Upper lobe of right lung (tissue), 1 donor: ENCODE measurements around the gene NACA. TPM values are rescaled to one million over a fixed set of nuclear protein-coding genes. Genes with fewer than 3 reads are reported as not detected.
A peak's percentile ranks its signal among the peaks of the same experiment; 100 is the strongest.

ENCODE experiments used
- ATAC-seq: fragments of 200-7000 bp; cut with Tn5 transposase; one replicate; pipeline ENCODE4 v1.9.1; 2020; ENCODE audit warnings: mild to moderate bottlenecking, moderate library complexity
- DNase-seq: peaks from one replicate; pipeline ENCODE4 v3.0.0-alpha.2; 2020
- H3K27ac ChIP-seq: fragments of 200-600 bp; one replicate; pipeline ENCODE4 v1.8.0; 2022
- H3K27me3 ChIP-seq: fragments of 200-600 bp; one replicate; pipeline ENCODE4 v1.8.0; 2022; ENCODE audit warnings: mild to moderate bottlenecking
- H3K36me3 ChIP-seq: fragments of 200-600 bp; one replicate; pipeline ENCODE4 v1.8.0; 2022
- H3K4me1 ChIP-seq: fragments of 200-600 bp; one replicate; pipeline ENCODE4 v1.8.0; 2022
- H3K4me3 ChIP-seq: fragments of 200-600 bp; one replicate; pipeline ENCODE4 v1.8.0; 2022; ENCODE audit warnings: mild to moderate bottlenecking
- H3K9me3 ChIP-seq: fragments of 200-600 bp; one replicate; pipeline ENCODE4 v1.8.0; 2022
- CTCF ChIP-seq: fragments of 200-600 bp; IDR thresholded peaks from one replicate; pipeline ENCODE4 v1.8.0; 2022; ENCODE audit warnings: antibody characterized with exemption
- intact Hi-C: fragments of 100-400 bp; cut with DNase I; formaldehyde crosslinking; loops from one replicate; pipeline ENCODE4 v1.11.0; 2022
- total RNA-seq: library from RNA; stranded (reverse); fragmentation: NEBNext Ultra II Directional; extraction: Animal tissue kit (Norgen Biotek cat#: 25700); gene quantifications from one replicate; pipeline ENCODE4 v1.2.1, GENCODE V29; 2021
- donor health status: DM: no; HTN: yes; CAD: no; lungs with severe emphysema.

The NACA gene
- total RNA-seq, 1 donor from 2014 or later = 665 TPM

GRCh38 chr12:56671608-56672007, 53.5 kb downstream of the NACA start:
- no peak for TF ChIP-seq CTCF
- Histone ChIP-seq H3K27me3 (no peaks in the 10 kb centered on the region), H3K4me1 (no peaks in the 10 kb centered on the region), H3K4me3 (no peak overlapping the region), H3K9me3 (no peaks in the 10 kb centered on the region), H3K27ac (no peak overlapping the region), H3K36me3 (peaks cover 66% of the 10 kb centered on the region)
- intact Hi-C loops = no loop called here
- no peak for DNase-seq
- no peak for ATAC-seq

GRCh38 chr12:56670836-56671235, 54.3 kb downstream of the NACA start:
- Histone ChIP-seq H3K36me3 (peaks cover 73% of the 10 kb centered on the region), H3K4me3 (no peak overlapping the region), H3K4me1 (no peaks in the 10 kb centered on the region), H3K9me3 (no peaks in the 10 kb centered on the region), H3K27ac (no peak overlapping the region), H3K27me3 (no peaks in the 10 kb centered on the region)
- no peak for DNase-seq
- no peak for TF ChIP-seq CTCF
- peak; percentile 50 for ATAC-seq
- intact Hi-C loops = no loop called here

GRCh38 chr12:56668197-56668457, 57.0 kb downstream of the NACA start:
- H3K4me1 ChIP-seq = no peaks in the 10 kb centered on the region
- DNase-seq (no peak), ATAC-seq (no peak)
- intact Hi-C loops = no loop called here
- TF ChIP-seq CTCF = no peak
- no peak overlapping the region for H3K4me3 ChIP-seq
- peaks cover 100% of the 10 kb centered on the region for H3K36me3 ChIP-seq
- no peaks in the 10 kb centered on the region for H3K9me3 ChIP-seq
- H3K27me3 ChIP-seq = no peaks in the 10 kb centered on the region
- no peak overlapping the region for H3K27ac ChIP-seq

Other genes with a start within 250 kb of the NACA start
- gene GLS2, start 237.1 kb downstream of the NACA start, total RNA-seq = 5.5 TPM
- 142 TPM for gene RBMS2, start 203.5 kb downstream of the NACA start, total RNA-seq
- 98.5 TPM for gene BAZ2A, start 95.0 kb downstream of the NACA start, total RNA-seq
- 338 TPM for gene ATP5F1B, start 79.3 kb downstream of the NACA start, total RNA-seq
- 168 TPM for gene PTGES3, start 37.0 kb downstream of the NACA start, total RNA-seq
- gene PRIM1, start 27.0 kb upstream of the NACA start, total RNA-seq = 9.3 TPM
- 67.4 TPM for gene HSD17B6, start 38.0 kb upstream of the NACA start, total RNA-seq
- not detected for gene SDR9C7, start 209.1 kb upstream of the NACA start, total RNA-seq
- 0.32 TPM for gene RDH16, start 232.3 kb upstream of the NACA start, total RNA-seq